Measurements from ENCODE around the gene C19orf44. TPM values are rescaled to one million over a fixed set of nuclear protein-coding genes. Genes with fewer than 3 reads are reported as not detected.

Gene C19orf44
- total RNA-seq, 1 donor from 2014 or later = 13.2 TPM

GRCh38 chr19:16449330-16449961 lies 46.7 kb upstream of the C19orf44 start:
- H3K27ac ChIP-seq = no peak overlapping the region
- Mint-ChIP-seq H3K9me3 (no peaks in the 10 kb centered on the region), H3K27ac (no peak overlapping the region), H3K4me1 (peaks cover 34% of the 10 kb centered on the region), H3K4me3 (no peak overlapping the region), H3K27me3 (ENCODE audit: insufficient read depth, low read depth) (no peaks in the 10 kb centered on the region), H3K36me3 (peaks cover 7% of the 10 kb centered on the region)
- no peaks in the 10 kb centered on the region for H3K36me3 ChIP-seq
- TF ChIP-seq CTCF (IDR thresholded peaks at IDR 0.05) (no peak), EZH2phosphoT487 (IDR thresholded peaks at IDR 0.05) (no peak), EZH2 (IDR thresholded peaks at IDR 0.05) (no peak)
- H3K9ac ChIP-seq = no peak overlapping the region
- no peak overlapping the region for H3K4me3 ChIP-seq
- H2AFZ ChIP-seq (replicated peaks) = no peak overlapping the region
- H3F3A ChIP-seq (ENCODE audit: low read depth) = peaks cover 6% of the 10 kb centered on the region
- peaks cover 74% of the 10 kb centered on the region for H4K20me1 ChIP-seq (ENCODE audit: low read depth)
- H3K4me1 ChIP-seq = peaks cover 18% of the 10 kb centered on the region
- DNase-seq (ENCODE audit: low spot score) = no peak
- no peaks in the 10 kb centered on the region for H3K27me3 ChIP-seq
- H3K4me2 ChIP-seq = no peak overlapping the region
- H3K79me2 ChIP-seq (ENCODE audit: low read depth) = peaks cover 98% of the 10 kb centered on the region
- H3K9me3 ChIP-seq (ENCODE audit: low read depth) = no peaks in the 10 kb centered on the region

- no peaks in the 10 kb centered on the region for H3K27me3 ChIP-seq
- peaks cover 97% of the 10 kb centered on the region for H3K79me2 ChIP-seq (ENCODE audit: low read depth)
- H3K9me3 Mint-ChIP-seq = no peaks in the 10 kb centered on the region
- no peak overlapping the region for H3K27ac ChIP-seq
- peaks cover 28% of the 10 kb centered on the region for H3K4me1 Mint-ChIP-seq
- no peak overlapping the region for H2AFZ ChIP-seq (replicated peaks)
- TF ChIP-seq EZH2 (IDR thresholded peaks at IDR 0.05) (no peak), EZH2phosphoT487 (IDR thresholded peaks at IDR 0.05) (no peak), CTCF (IDR thresholded peaks at IDR 0.05) (no peak)
- H3F3A ChIP-seq (ENCODE audit: low read depth) = peaks cover 8% of the 10 kb centered on the region
- no peak overlapping the region for H3K4me3 ChIP-seq
- no peaks in the 10 kb centered on the region for H3K36me3 ChIP-seq
- no peak for DNase-seq (ENCODE audit: low spot score)
- no peak overlapping the region for H3K9ac ChIP-seq
- H3K4me1 ChIP-seq = peaks cover 9% of the 10 kb centered on the region
- no peaks in the 10 kb centered on the region for H3K9me3 ChIP-seq (ENCODE audit: low read depth)
- peaks cover 5% of the 10 kb centered on the region for H3K36me3 Mint-ChIP-seq
- H3K27ac Mint-ChIP-seq = no peak overlapping the region
- no peak overlapping the region for H3K4me3 Mint-ChIP-seq
- no peak overlapping the region for H3K4me2 ChIP-seq
- no peaks in the 10 kb centered on the region for H3K27me3 Mint-ChIP-seq (ENCODE audit: insufficient read depth, low read depth)
- H4K20me1 ChIP-seq (ENCODE audit: low read depth) = peaks cover 73% of the 10 kb centered on the region
Measured at GRCh38 chr19:16452325-16452724, 43.9 kb upstream of the C19orf44 start.

- TF ChIP-seq EZH2 (IDR thresholded peaks at IDR 0.05) (no peak), CTCF (IDR thresholded peaks at IDR 0.05) (no peak), EZH2phosphoT487 (IDR thresholded peaks at IDR 0.05) (no peak)
- H3K79me2 ChIP-seq (ENCODE audit: low read depth) = peaks cover 97% of the 10 kb centered on the region
- peak overlapping the region; percentile 36 for H3K4me2 ChIP-seq
- peaks cover 73% of the 10 kb centered on the region for H4K20me1 ChIP-seq (ENCODE audit: low read depth)
- peak overlapping the region; percentile 43 for H3K27ac ChIP-seq
- H3K36me3 Mint-ChIP-seq = peaks cover 5% of the 10 kb centered on the region
- H3K27me3 ChIP-seq = no peaks in the 10 kb centered on the region
- H3K9me3 ChIP-seq (ENCODE audit: low read depth) = no peaks in the 10 kb centered on the region
- peak overlapping the region; percentile 54 for H3K4me3 Mint-ChIP-seq
- H3K4me3 ChIP-seq = no peak overlapping the region
- peaks cover 22% of the 10 kb centered on the region for H3K4me1 ChIP-seq
- H3K36me3 ChIP-seq = no peaks in the 10 kb centered on the region
- H3K27me3 Mint-ChIP-seq (ENCODE audit: insufficient read depth, low read depth) = no peaks in the 10 kb centered on the region
- DNase-seq (ENCODE audit: low spot score) = no peak
- peaks cover 8% of the 10 kb centered on the region for H3F3A ChIP-seq (ENCODE audit: low read depth)
- H3K9ac ChIP-seq = no peak overlapping the region
- no peak overlapping the region for H2AFZ ChIP-seq (replicated peaks)
- H3K27ac Mint-ChIP-seq = peak overlapping the region; percentile 92
- no peaks in the 10 kb centered on the region for H3K9me3 Mint-ChIP-seq
- H3K4me1 Mint-ChIP-seq = peaks cover 43% of the 10 kb centered on the region
Measured at GRCh38 chr19:16454351-16454918, 41.8 kb upstream of the C19orf44 start.
